ENCODE measurements around the gene CDADC1.

The CDADC1 gene

DNA sequence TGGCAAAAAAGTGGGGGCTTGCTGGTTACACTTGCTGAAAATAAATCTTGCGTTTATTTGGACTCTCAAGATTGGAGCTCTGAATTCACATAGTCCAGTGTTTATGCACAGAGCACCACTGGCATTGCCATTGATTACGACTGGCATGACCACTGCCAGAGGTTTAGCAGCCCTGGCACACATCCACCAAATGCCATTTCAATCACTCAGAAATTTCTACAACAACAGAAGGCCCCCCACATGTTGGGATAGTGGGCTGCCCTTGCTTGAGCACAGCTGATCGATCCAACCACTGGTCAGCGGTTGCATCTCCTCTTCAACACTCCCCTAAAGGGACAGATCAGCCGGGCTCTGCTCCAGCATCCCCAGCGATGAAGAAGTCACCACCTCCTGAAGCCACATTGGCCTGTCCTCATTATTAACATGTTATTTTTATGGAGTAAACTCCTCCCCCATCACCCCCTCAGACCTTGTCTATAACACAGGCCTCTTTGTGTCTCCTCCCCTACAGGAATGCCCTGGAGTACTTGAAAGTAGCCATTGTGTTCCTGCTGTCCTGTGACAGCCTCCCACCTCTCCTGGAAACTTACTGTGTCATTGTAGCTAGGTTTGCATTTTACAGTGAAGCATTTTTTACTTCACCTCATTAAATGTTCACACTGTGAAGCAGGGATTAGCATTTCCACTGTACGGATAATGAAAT is 51.3 kb downstream of the CDADC1 start:
- TF ChIP-seq, protein P1, sequence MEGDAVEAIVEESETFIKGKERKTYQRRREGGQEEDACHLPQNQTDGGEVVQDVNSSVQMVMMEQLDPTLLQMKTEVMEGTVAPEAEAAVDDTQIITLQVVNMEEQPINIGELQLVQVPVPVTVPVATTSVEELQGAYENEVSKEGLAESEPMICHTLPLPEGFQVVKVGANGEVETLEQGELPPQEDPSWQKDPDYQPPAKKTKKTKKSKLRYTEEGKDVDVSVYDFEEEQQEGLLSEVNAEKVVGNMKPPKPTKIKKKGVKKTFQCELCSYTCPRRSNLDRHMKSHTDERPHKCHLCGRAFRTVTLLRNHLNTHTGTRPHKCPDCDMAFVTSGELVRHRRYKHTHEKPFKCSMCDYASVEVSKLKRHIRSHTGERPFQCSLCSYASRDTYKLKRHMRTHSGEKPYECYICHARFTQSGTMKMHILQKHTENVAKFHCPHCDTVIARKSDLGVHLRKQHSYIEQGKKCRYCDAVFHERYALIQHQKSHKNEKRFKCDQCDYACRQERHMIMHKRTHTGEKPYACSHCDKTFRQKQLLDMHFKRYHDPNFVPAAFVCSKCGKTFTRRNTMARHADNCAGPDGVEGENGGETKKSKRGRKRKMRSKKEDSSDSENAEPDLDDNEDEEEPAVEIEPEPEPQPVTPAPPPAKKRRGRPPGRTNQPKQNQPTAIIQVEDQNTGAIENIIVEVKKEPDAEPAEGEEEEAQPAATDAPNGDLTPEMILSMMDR (IDR thresholded peaks at IDR 0.05; ENCODE audit: low read depth, low read length): no peak
- Histone ChIP-seq H3K9me3 (no peaks in the 10 kb centered on the region), H3K27me3 (no peaks in the 10 kb centered on the region), H3K4me1 (no peaks in the 10 kb centered on the region), H3K4me3 (ENCODE audit: low read depth, low read length) (no peak overlapping the region), H3K36me3 (no peaks in the 10 kb centered on the region)
- no peak for DNase-seq

DNA sequence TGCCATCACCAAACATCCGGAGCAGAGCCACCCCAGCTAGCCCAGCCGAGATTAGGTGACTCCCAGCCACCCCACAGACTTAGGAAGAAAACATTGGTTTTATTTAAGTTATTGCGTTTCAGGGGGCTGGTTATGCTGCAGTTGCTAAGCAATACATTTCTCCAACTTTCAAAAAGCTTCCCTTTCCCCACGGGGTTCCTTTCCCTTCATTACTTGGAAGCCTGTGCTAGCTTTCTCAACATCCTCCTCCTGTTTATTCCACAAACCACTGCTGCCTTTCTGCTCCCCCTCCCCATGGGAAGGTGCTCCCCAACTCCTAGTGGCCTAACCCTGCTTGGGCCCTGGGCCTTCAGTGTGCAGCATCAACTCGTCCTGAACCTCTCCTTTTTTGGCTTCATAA is 52.6 kb downstream of the CDADC1 start:
- Histone ChIP-seq H3K27me3 (no peaks in the 10 kb centered on the region), H3K4me3 (ENCODE audit: low read depth, low read length) (no peak overlapping the region), H3K36me3 (no peaks in the 10 kb centered on the region), H3K4me1 (no peaks in the 10 kb centered on the region), H3K9me3 (no peaks in the 10 kb centered on the region)
- TF ChIP-seq, protein P1 (IDR thresholded peaks at IDR 0.05; ENCODE audit: low read depth, low read length): no peak
- no peak for DNase-seq

DNA sequence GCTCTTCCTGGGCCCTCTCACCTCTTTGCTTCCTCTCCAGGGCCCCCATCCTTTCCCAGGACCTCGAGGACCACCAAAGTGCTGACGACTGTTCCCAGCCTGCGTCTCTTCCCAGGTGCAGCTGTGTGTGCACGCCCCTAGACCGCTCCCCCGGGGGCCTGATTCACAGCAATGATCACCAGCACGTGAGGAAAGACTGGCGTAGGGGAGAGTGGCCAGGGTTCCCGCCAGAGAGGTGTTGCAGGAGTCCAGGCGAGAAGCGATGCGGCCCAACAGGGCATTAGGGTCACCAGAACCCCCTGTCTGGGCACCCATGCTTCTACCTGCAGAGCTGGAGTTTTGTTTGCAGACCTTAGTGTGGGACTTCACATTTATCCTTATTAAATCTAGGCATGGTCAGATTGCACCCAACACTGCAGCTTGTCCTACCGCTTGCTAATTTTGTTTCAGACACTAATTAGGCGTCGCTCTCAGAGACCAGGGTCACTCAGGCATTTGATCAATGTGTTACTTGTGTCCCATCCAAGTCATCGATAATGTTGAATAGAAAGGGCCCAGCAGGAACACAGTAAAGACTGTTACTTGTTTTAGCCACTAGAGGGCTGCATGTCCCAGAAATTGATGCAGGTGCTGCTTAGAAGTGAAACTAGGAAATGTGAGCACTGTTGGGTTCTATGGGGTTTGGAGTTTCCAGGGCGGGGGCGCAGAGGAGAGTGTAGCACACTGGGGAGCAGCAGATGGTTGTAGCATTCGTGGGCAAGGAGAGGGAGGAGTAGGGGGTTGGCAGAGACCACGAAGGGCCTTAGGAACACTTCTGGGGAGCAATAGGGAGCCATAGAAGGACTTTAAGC is 53.2 kb downstream of the CDADC1 start:
- TF ChIP-seq, protein P1 (IDR thresholded peaks at IDR 0.05; ENCODE audit: low read depth, low read length): peak; percentile 97
- Histone ChIP-seq H3K27me3 (no peaks in the 10 kb centered on the region), H3K9me3 (no peaks in the 10 kb centered on the region), H3K4me1 (no peaks in the 10 kb centered on the region), H3K4me3 (ENCODE audit: low read depth, low read length) (peak overlapping the region; percentile 47), H3K36me3 (no peaks in the 10 kb centered on the region)
- peak; percentile 62 for DNase-seq

DNA sequence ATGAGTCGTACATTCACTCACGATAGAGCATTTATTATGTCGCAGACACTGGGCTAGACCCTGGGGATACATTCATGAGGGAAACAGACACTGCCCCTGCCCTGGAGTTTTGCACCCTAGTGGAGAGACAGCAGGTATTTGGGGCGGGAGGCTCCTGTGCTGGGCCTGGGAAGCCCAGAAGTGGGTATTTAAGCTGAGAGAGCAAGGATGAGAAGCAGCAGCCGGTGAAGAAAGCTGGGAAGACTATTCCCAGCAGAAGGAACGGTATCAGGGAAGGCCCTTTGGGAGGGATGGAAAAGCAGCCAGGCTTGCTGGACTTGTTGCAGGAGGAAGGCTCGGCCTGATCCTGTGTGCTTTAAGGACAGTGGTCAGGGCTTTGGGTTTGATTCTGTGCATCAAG is 54.5 kb downstream of the CDADC1 start:
- no peak for DNase-seq
- H3K4me3 ChIP-seq (ENCODE audit: low read depth, low read length): no peak overlapping the region
- no peaks in the 10 kb centered on the region for H3K36me3 ChIP-seq
- H3K9me3 ChIP-seq: no peaks in the 10 kb centered on the region
- TF ChIP-seq, protein P1 (IDR thresholded peaks at IDR 0.05; ENCODE audit: low read depth, low read length): no peak
- H3K27me3 ChIP-seq: no peaks in the 10 kb centered on the region
- no peaks in the 10 kb centered on the region for H3K4me1 ChIP-seq

DNA sequence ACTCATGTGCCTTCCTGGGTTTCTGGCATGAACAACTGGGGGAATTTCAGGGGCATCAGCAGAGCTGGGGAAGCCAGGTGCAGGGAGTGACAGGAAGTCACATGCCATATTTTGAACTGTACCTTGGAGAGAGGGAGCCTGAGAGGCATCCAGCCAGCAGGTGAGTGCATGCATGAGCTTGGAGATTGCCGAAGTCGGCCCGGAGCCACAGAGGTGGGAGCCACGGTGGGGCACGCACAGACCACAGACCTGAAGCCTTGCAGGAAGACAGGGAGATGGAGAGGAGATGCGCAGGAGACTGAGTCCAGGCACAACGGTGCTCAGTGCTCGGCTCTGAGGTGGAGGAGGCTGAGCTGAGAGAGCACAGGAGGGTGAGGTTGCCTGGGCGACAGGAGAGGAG is 55.1 kb downstream of the CDADC1 start:
- no peaks in the 10 kb centered on the region for H3K27me3 ChIP-seq
- H3K36me3 ChIP-seq: no peaks in the 10 kb centered on the region
- no peaks in the 10 kb centered on the region for H3K4me1 ChIP-seq
- TF ChIP-seq, protein P1 (IDR thresholded peaks at IDR 0.05; ENCODE audit: low read depth, low read length): no peak
- no peak overlapping the region for H3K4me3 ChIP-seq (ENCODE audit: low read depth, low read length)
- no peaks in the 10 kb centered on the region for H3K9me3 ChIP-seq
- no peak for DNase-seq
